HCT116 (cell line): Measurements from ENCODE around the gene SPSB1. TPM values are rescaled to one million over a fixed set of nuclear protein-coding genes. Genes with fewer than 3 reads are reported as not detected.

Source experiments
- ATAC-seq: fragments of 200-7000 bp; cut with Tn5 transposase; 2 replicates; pipeline ENCODE4 v1.9.1; 2020; ENCODE audit warnings: mild to moderate bottlenecking, moderate library complexity
- BruUV-seq: library from RNA; stranded (reverse); fragments of 400-500 nt; replicated peaks from 2 replicates; lab custom pipeline; 2021; lab: Mats Ljungman, UMichigan
- CTCF ChIA-PET: fragments of 300-600 bp; sonication (Branson Sonifier 250); formaldehyde crosslinking; loops from one replicate; lab custom pipeline; 2021; ENCODE audit warnings: antibody characterized with exemption; lab: Charles Lee
- POLR2A ChIA-PET: fragments of 300-600, 350-600 bp; sonication (Branson Sonifier 250); formaldehyde crosslinking; loops from one replicate; lab custom pipeline; 2021; ENCODE audit warnings: antibody characterized with exemption; lab: Charles Lee
- RAD21 ChIA-PET, 2 experiments: fragments of 300-600 bp; sonication (Branson Sonifier 250); formaldehyde crosslinking; loops; one replicate each; lab custom pipeline; 2023; ENCODE audit warnings: low total read pairs in 2 of 2; ENCODE audit not compliant: uncharacterized antibody in 2 of 2, unreplicated experiment in 2 of 2, low non-redundant PET in 1 of 2; lab: Charles Lee
- DNase-seq: peaks from one replicate; pipeline ENCODE4 v3.0.0-alpha.2; 2010; ENCODE audit warnings: low read depth, low spot score
- H2AFZ ChIP-seq: fragments of 200-600 bp; shearing (Covaris generic), sonication (generic); 2 replicates; pipeline ENCODE4 v1.6.1; 2017; ENCODE audit warnings: low read depth, mixed run types, mixed read lengths, antibody characterized with exemption, low read length; ENCODE audit not compliant: poor library complexity, severe bottlenecking
- H3K27ac ChIP-seq: 2 replicates; pipeline ENCODE4 v1.5.1; 2012; ENCODE audit warnings: low read depth, low read length
- H3K27me3 ChIP-seq: fragments of 200-600 bp; sonication (generic); 2 replicates; pipeline ENCODE4 v1.6.1; 2016; ENCODE audit warnings: mixed run types, low read length, mixed read lengths; ENCODE audit not compliant: insufficient read depth
- H3K36me3 ChIP-seq, 2 experiments: fragments of 200-500 bp in 1 of 2; fragments of 200-600 bp in 1 of 2; sonication (Bioruptor generic) in 1 of 2; sonication (generic) in 1 of 2; 2 replicates each; pipeline versions ENCODE4 v1.5.1 to v1.6.1; 2014 to 2016; ENCODE audit warnings: low read length in 2 of 2, inconsistent platforms in 1 of 2, mixed read lengths in 1 of 2, mixed run types in 1 of 2; ENCODE audit not compliant: insufficient read depth in 2 of 2, control insufficient read depth in 1 of 2
- H3K4me1 ChIP-seq, 2 experiments: fragments of 200-600 bp in 1 of 2; sonication (generic) in 1 of 2; 2 replicates each; pipeline versions ENCODE4 v1.5.1 to v1.6.1; 2012 to 2017; ENCODE audit warnings: low read length in 2 of 2, inconsistent platforms in 1 of 2, mild to moderate bottlenecking in 1 of 2, mixed read lengths in 1 of 2, mixed run types in 1 of 2, moderate library complexity in 1 of 2; ENCODE audit not compliant: insufficient read depth in 2 of 2, control insufficient read depth in 1 of 2
- H3K4me2 ChIP-seq: fragments of 200-600 bp; sonication (generic); 2 replicates; pipeline ENCODE4 v1.6.1; 2017; ENCODE audit warnings: mixed run types, low read length, mixed read lengths
- H3K4me3 ChIP-seq, 2 experiments: fragments of 200-600 bp in 1 of 2; sonication (generic) in 1 of 2; replicated peaks in 1 of 2; 2 replicates each; pipeline ENCODE4 v1.5.1; 2011 to 2016; ENCODE audit warnings: low read length in 2 of 2, control low read depth in 1 of 2, low read depth in 1 of 2, mild to moderate bottlenecking in 1 of 2, mixed read lengths in 1 of 2, mixed run types in 1 of 2
- H3K79me2 ChIP-seq: fragments of 200-600 bp; sonication (generic); 2 replicates; pipeline ENCODE4 v1.6.1; 2017; ENCODE audit warnings: mild to moderate bottlenecking, mixed run types, low read length, moderate library complexity, mixed read lengths; ENCODE audit not compliant: insufficient read depth
- H3K9ac ChIP-seq: fragments of 200-600 bp; sonication (generic); 2 replicates; pipeline ENCODE4 v1.6.1; 2016; ENCODE audit warnings: low read length, mixed read lengths
- H3K9me2 ChIP-seq: fragments of 200-600 bp; sonication (generic), shearing (Covaris generic); 2 replicates; pipeline ENCODE4 v1.6.1; 2017; ENCODE audit warnings: mixed run types, mild to moderate bottlenecking, moderate library complexity; ENCODE audit not compliant: insufficient read depth
- H3K9me3 ChIP-seq, 2 experiments: fragments of 200-500 bp in 1 of 2; fragments of 200-600 bp in 1 of 2; sonication (Bioruptor generic) in 1 of 2; sonication (generic) in 1 of 2; 2 replicates each; pipeline ENCODE4 v1.6.1; 2014 to 2017; ENCODE audit warnings: low read length in 2 of 2, mixed read lengths in 2 of 2, inconsistent platforms in 1 of 2, low read depth in 1 of 2, mild to moderate bottlenecking in 1 of 2, mixed run types in 1 of 2, moderate library complexity in 1 of 2; ENCODE audit not compliant: control insufficient read depth in 1 of 2, insufficient read depth in 1 of 2
- H4K20me1 ChIP-seq: fragments of 200-600 bp; sonication (generic), shearing (Covaris generic); 2 replicates; pipeline ENCODE4 v1.6.1; 2017; ENCODE audit warnings: mixed run types, mild to moderate bottlenecking, moderate library complexity; ENCODE audit not compliant: insufficient read depth
- CEBPB ChIP-seq: IDR thresholded peaks from 2 replicates; pipeline ENCODE4 v1.6.1; 2012; ENCODE audit warnings: low read depth
- EZH2 ChIP-seq: fragments of 200-600 bp; sonication (generic); IDR thresholded peaks from 2 replicates; pipeline ENCODE4 v1.6.1; 2017; ENCODE audit warnings: antibody characterized with exemption, mixed run types
- FOSL1 ChIP-seq: IDR thresholded peaks from 2 replicates; pipeline ENCODE4 v1.6.1; 2012; ENCODE audit warnings: low read depth
- MAX ChIP-seq: IDR thresholded peaks from 2 replicates; pipeline ENCODE4 v1.6.1; 2012
- POLR2A ChIP-seq: IDR thresholded peaks from 2 replicates; pipeline ENCODE4 v1.7.0; 2011; ENCODE audit warnings: borderline replicate concordance; ENCODE audit not compliant: insufficient read depth, insufficient read length; ENCODE audit errors: extremely low read depth
- POLR2AphosphoS5 ChIP-seq: IDR thresholded peaks from 2 replicates; pipeline ENCODE4 v1.6.1; 2011; ENCODE audit warnings: mild to moderate bottlenecking, low read depth, low read length, moderate library complexity
- SRF ChIP-seq: IDR thresholded peaks from 2 replicates; pipeline ENCODE4 v1.6.1; 2012; ENCODE audit warnings: low read depth
- TCF7L2 ChIP-seq: IDR thresholded peaks from 2 replicates; pipeline ENCODE4 v1.7.0; 2011; ENCODE audit warnings: borderline replicate concordance, inconsistent platforms; ENCODE audit not compliant: insufficient read depth, insufficient read length; ENCODE audit errors: extremely low read depth
- ZFX ChIP-seq: fragments of 450-650 bp; IDR thresholded peaks from 2 replicates; pipeline ENCODE4 v1.6.1; 2017
- ZNF274 ChIP-seq: fragments of 200-500 bp; sonication (Bioruptor generic); IDR thresholded peaks from 2 replicates; pipeline ENCODE4 v1.6.1; 2014; ENCODE audit warnings: mild to moderate bottlenecking, low read depth, low read length, inconsistent platforms
- intact Hi-C: fragments of 100-400 bp; cut with micrococcal nuclease; formaldehyde crosslinking; loops from 2 replicates; pipeline ENCODE4 v1.10.0; 2022
- total RNA-seq: library from RNA; stranded (reverse); gene quantifications from one replicate; pipeline ENCODE4 v1.2.1, GENCODE V29; 2021; ENCODE audit not compliant: unreplicated experiment
- TF ChIP-seq, protein P1 (sequence below), 3 experiments: fragments of 200-600 bp in 1 of 3; sonication (generic) in 1 of 3; IDR thresholded peaks in 2 of 3; conservative IDR thresholded peaks in 1 of 3; 2 replicates each; pipeline ENCODE4 v1.5.1; 2012 to 2017; ENCODE audit warnings: low read depth in 2 of 3, low read length in 2 of 3, antibody characterized with exemption in 1 of 3, borderline replicate concordance in 1 of 3, control low read depth in 1 of 3, mild to moderate bottlenecking in 1 of 3, mixed read lengths in 1 of 3, mixed run types in 1 of 3, moderate library complexity in 1 of 3; ENCODE audit not compliant: insufficient read depth in 1 of 3
- TF ChIP-seq, protein P2 (sequence below): IDR thresholded peaks from 2 replicates; pipeline ENCODE4 v1.6.1; 2011; ENCODE audit warnings: mild to moderate bottlenecking, low read length, moderate library complexity; ENCODE audit not compliant: insufficient replicate concordance; ENCODE audit errors: extremely low read depth

The SPSB1 gene
- total RNA-seq, 1 experiment from 2014 or later, result 10.8 TPM

DNA sequence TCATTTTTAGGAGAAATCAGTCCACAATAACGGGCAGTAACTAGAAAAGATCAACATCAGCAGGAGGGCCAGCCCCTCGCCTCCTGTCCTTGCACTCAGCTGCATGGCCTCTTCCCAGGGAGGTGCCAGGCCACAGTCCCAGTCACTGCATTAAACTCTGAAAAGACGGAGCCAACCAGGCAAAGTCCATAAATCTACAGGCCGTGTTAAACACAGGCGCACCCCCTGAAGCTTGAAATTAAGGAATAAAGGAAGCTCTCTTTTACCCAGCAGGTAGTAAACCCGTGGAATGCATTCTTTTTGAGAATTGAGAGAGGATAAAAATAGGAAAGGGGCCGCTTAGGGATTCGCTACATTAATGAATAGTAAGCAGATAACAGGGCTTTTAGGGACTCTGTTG, 39.7 kb upstream of the SPSB1 start:
- intact Hi-C loops, result no loop called here
- no peak overlapping the region for H3K4me2 ChIP-seq
- no peak overlapping the region for H3K9ac ChIP-seq
- no peak for ATAC-seq
- no peak overlapping the region for H2AFZ ChIP-seq
- no peaks in the 10 kb centered on the region for H3K4me1 ChIP-seq
- no TSS peak for BruUV-seq
- no peaks in the 10 kb centered on the region for H3K79me2 ChIP-seq
- H3K4me3 ChIP-seq, result no peak overlapping the region
- H3K27me3 ChIP-seq, result no peaks in the 10 kb centered on the region
- TF ChIP-seq ZFX (no peak), CEBPB (no peak), POLR2AphosphoS5 (no peak), SRF (no peak), POLR2A (no peak), ZNF274 (no peak), MAX (no peak), FOSL1 (no peak), EZH2 (no peak), TCF7L2 (no peak)
- TF ChIP-seq, protein P1, sequence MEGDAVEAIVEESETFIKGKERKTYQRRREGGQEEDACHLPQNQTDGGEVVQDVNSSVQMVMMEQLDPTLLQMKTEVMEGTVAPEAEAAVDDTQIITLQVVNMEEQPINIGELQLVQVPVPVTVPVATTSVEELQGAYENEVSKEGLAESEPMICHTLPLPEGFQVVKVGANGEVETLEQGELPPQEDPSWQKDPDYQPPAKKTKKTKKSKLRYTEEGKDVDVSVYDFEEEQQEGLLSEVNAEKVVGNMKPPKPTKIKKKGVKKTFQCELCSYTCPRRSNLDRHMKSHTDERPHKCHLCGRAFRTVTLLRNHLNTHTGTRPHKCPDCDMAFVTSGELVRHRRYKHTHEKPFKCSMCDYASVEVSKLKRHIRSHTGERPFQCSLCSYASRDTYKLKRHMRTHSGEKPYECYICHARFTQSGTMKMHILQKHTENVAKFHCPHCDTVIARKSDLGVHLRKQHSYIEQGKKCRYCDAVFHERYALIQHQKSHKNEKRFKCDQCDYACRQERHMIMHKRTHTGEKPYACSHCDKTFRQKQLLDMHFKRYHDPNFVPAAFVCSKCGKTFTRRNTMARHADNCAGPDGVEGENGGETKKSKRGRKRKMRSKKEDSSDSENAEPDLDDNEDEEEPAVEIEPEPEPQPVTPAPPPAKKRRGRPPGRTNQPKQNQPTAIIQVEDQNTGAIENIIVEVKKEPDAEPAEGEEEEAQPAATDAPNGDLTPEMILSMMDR (IDR thresholded peaks at IDR 0.05 in 2 of 3, conservative IDR thresholded peaks at IDR 0.05 in 1 of 3; ENCODE audit: borderline replicate concordance in 1 of 3, insufficient read depth in 1 of 3, low read depth in 2 of 3, low read length in 2 of 3), result no peak
- TF ChIP-seq, protein P2, sequence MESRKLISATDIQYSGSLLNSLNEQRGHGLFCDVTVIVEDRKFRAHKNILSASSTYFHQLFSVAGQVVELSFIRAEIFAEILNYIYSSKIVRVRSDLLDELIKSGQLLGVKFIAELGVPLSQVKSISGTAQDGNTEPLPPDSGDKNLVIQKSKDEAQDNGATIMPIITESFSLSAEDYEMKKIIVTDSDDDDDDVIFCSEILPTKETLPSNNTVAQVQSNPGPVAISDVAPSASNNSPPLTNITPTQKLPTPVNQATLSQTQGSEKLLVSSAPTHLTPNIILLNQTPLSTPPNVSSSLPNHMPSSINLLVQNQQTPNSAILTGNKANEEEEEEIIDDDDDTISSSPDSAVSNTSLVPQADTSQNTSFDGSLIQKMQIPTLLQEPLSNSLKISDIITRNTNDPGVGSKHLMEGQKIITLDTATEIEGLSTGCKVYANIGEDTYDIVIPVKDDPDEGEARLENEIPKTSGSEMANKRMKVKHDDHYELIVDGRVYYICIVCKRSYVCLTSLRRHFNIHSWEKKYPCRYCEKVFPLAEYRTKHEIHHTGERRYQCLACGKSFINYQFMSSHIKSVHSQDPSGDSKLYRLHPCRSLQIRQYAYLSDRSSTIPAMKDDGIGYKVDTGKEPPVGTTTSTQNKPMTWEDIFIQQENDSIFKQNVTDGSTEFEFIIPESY, result no peak
- TF ChIP-seq, all 23 proteins: peak for 0
- RAD21 ChIA-PET, result no interaction called here
- Histone ChIP-seq H3K27ac (no peak overlapping the region), H3K9me3 (peaks cover 0 to 2% of the 10 kb centered on the region in 2 experiments; a peak in 1 of 4 replicates), H3K9me2 (no peaks in the 10 kb centered on the region), H4K20me1 (no peaks in the 10 kb centered on the region), H3K36me3 (no peaks in the 10 kb centered on the region)
- POLR2A ChIA-PET, result no interaction called here
- CTCF ChIA-PET, result interaction anchor here (2.4 kb wide), 1 partner anchor 14 kb away, joined by 9 read pairs; no protein-coding TSS in a partner anchor
- DNase-seq, result no peak
